ENCODE measurements around the gene OPA1. TPM values are rescaled to one million over a fixed set of nuclear protein-coding genes. Genes with fewer than 3 reads are reported as not detected.

Gene OPA1
- total and polyA plus RNA-seq, 2 of the 13 experiments (the other 11 are each of a cell fraction or from before 2014, with no cell fraction given) = 26.7 to 78.5 TPM

DNA sequence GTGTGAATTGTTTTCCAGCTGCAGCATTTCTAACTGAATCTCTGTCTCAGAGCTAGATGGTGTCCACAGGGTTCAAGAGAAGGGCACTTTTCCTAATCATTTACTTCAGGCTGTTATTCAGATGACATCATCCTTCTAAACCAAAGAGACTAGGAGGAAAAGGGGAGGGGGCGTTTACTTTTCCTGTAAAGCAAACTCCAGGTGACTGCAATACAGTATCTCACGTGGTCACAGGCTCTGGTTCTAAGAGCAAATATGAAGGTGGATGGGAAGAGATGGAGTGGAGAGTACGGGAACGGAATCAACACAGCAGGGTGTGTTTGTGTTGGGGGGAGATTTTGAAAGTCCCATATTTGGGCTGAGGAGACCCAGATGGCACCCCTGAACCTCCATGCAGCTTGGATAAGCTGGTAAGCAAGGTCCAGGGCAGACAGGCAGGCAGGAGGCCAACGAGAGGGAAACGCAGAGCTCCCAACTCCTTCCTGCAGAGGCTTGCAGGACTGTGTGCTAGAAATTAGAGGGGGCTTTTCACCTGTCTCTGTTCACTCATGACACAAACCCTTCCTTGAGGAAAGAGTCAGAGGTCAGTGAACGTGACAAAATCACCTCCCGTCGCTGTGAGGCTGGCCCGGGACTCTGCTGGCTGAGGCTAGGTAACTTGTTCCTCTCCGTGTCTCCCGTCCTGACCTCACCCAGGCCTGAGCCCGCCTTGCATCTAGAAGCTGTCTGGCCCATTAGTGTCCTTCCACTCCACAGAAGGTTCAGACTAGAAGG lies 151.2 kb downstream of the OPA1 start (continued):
- no peak for TF ChIP-seq ZFP36 (IDR thresholded peaks at IDR 0.05; ENCODE audit: borderline replicate concordance, low read depth, low read length, partially characterized antibody)
- no peak for TF ChIP-seq ZNF850 (CRISPR knock-in tag; conservative IDR thresholded peaks at IDR 0.05)
- no peak for TF ChIP-seq ZNF570 (CRISPR knock-in tag; IDR thresholded peaks at IDR 0.05; ENCODE audit: borderline replicate concordance)
- TF ChIP-seq MEIS1 (CRISPR knock-in tag; IDR thresholded peaks at IDR 0.05; ENCODE audit: borderline replicate concordance) = peak; percentile 91
- no peak for TF ChIP-seq HOXA9 (CRISPR knock-in tag; IDR thresholded peaks at IDR 0.05; ENCODE audit: borderline replicate concordance)
- TF ChIP-seq SRY (CRISPR knock-in tag; IDR thresholded peaks at IDR 0.05) = no peak
- no peak for TF ChIP-seq HIVEP1 (CRISPR knock-in tag; IDR thresholded peaks at IDR 0.05)
- TF ChIP-seq, protein P1, sequence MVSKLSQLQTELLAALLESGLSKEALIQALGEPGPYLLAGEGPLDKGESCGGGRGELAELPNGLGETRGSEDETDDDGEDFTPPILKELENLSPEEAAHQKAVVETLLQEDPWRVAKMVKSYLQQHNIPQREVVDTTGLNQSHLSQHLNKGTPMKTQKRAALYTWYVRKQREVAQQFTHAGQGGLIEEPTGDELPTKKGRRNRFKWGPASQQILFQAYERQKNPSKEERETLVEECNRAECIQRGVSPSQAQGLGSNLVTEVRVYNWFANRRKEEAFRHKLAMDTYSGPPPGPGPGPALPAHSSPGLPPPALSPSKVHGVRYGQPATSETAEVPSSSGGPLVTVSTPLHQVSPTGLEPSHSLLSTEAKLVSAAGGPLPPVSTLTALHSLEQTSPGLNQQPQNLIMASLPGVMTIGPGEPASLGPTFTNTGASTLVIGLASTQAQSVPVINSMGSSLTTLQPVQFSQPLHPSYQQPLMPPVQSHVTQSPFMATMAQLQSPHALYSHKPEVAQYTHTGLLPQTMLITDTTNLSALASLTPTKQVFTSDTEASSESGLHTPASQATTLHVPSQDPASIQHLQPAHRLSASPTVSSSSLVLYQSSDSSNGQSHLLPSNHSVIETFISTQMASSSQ (IDR thresholded peaks at IDR 0.05; ENCODE audit: low read depth) = peak; percentile 86
- TF ChIP-seq, protein P1 (CRISPR knock-in tag; IDR thresholded peaks at IDR 0.05; ENCODE audit: borderline replicate concordance) = peak; percentile 96
- TF ChIP-seq NONO (IDR thresholded peaks at IDR 0.05) = no peak
- TF ChIP-seq NONO (CRISPR knock-in tag; conservative IDR thresholded peaks at IDR 0.05) = peak; percentile 82
- TF ChIP-seq, protein P2, sequence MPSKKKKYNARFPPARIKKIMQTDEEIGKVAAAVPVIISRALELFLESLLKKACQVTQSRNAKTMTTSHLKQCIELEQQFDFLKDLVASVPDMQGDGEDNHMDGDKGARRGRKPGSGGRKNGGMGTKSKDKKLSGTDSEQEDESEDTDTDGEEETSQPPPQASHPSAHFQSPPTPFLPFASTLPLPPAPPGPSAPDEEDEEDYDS (CRISPR knock-in tag; IDR thresholded peaks at IDR 0.05) = peak; percentile 85
- TF ChIP-seq ZNF790 (CRISPR knock-in tag; IDR thresholded peaks at IDR 0.05; ENCODE audit: borderline replicate concordance) = no peak
- TF ChIP-seq RXRA (CRISPR knock-in tag; IDR thresholded peaks at IDR 0.05) = peak; percentile 83; the same call in 1 of the 2 replicates
- TF ChIP-seq BRD4 (CRISPR knock-in tag; IDR thresholded peaks at IDR 0.05) = peak; percentile 38; the same call in 1 of the 2 replicates
- TF ChIP-seq DPF2 (CRISPR knock-in tag; IDR thresholded peaks at IDR 0.05; ENCODE audit: borderline replicate concordance, low read depth) = peak; percentile 79
- no peak for TF ChIP-seq ZNF460 (CRISPR knock-in tag; IDR thresholded peaks at IDR 0.05; ENCODE audit: borderline replicate concordance)
- TF ChIP-seq FOXM1 (CRISPR knock-in tag; IDR thresholded peaks at IDR 0.05) = no peak
- no peak for TF ChIP-seq ZC3H4 (CRISPR knock-in tag; IDR thresholded peaks at IDR 0.05; ENCODE audit: borderline replicate concordance)
- TF ChIP-seq, protein P3, sequence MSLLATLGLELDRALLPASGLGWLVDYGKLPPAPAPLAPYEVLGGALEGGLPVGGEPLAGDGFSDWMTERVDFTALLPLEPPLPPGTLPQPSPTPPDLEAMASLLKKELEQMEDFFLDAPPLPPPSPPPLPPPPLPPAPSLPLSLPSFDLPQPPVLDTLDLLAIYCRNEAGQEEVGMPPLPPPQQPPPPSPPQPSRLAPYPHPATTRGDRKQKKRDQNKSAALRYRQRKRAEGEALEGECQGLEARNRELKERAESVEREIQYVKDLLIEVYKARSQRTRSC (CRISPR knock-in tag; IDR thresholded peaks at IDR 0.05; ENCODE audit: low read depth) = 0 out of 2 replicates have a peak, but pooled peaks have one; percentile 64
- peak; percentile 90 for TF ChIP-seq JUNB (CRISPR knock-in tag; IDR thresholded peaks at IDR 0.05; ENCODE audit: borderline replicate concordance)
- TF ChIP-seq, protein P4, sequence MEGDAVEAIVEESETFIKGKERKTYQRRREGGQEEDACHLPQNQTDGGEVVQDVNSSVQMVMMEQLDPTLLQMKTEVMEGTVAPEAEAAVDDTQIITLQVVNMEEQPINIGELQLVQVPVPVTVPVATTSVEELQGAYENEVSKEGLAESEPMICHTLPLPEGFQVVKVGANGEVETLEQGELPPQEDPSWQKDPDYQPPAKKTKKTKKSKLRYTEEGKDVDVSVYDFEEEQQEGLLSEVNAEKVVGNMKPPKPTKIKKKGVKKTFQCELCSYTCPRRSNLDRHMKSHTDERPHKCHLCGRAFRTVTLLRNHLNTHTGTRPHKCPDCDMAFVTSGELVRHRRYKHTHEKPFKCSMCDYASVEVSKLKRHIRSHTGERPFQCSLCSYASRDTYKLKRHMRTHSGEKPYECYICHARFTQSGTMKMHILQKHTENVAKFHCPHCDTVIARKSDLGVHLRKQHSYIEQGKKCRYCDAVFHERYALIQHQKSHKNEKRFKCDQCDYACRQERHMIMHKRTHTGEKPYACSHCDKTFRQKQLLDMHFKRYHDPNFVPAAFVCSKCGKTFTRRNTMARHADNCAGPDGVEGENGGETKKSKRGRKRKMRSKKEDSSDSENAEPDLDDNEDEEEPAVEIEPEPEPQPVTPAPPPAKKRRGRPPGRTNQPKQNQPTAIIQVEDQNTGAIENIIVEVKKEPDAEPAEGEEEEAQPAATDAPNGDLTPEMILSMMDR (CRISPR knock-in tag; IDR thresholded peaks at IDR 0.05) = no peak
